GM18951 (cell line): ENCODE data around the gene TMEM117.

Experiments
- POLR2A ChIP-seq: IDR thresholded peaks from 4 replicates; pipeline ENCODE4 v1.6.1; 2011; ENCODE audit warnings: mild to moderate bottlenecking; ENCODE audit not compliant: insufficient read length, insufficient read depth; ENCODE audit errors: extremely low read depth
- in situ Hi-C: fragments of 300-500 bp; cut with MboI; formaldehyde crosslinking; loops from one replicate; pipeline ENCODE4 v1.12.0; 2022; ENCODE audit warnings: low sequenced_read_pairs, mixed read lengths, inconsistent platforms; ENCODE audit not compliant: unreplicated experiment

TMEM117 gene

DNA sequence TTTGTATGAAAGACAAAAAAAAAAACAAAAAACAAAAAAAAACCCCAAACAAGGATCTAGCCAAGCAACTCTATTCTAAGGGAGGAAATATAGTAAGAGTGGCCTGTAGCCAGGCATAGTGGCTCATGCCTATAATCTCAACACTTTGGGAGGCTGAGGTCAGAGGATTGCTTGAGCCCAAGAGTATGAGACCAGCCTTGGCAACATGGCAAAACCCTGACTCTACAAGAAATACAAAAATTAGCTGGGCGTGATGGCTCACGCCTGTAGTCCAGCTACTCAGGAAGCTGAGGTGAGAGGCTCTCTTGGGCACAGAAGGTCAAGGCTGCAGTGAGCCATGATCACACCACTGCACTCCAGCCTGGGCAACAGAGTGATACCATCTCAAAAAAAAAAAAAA lies 47.9 kb downstream of the TMEM117 start:
- in situ Hi-C loops: loop anchor here (10.0 to 25.0 kb wide), 3 partner anchors 109 to 446 kb away; no protein-coding TSS in a partner anchor
- TF ChIP-seq POLR2A: no peak

DNA sequence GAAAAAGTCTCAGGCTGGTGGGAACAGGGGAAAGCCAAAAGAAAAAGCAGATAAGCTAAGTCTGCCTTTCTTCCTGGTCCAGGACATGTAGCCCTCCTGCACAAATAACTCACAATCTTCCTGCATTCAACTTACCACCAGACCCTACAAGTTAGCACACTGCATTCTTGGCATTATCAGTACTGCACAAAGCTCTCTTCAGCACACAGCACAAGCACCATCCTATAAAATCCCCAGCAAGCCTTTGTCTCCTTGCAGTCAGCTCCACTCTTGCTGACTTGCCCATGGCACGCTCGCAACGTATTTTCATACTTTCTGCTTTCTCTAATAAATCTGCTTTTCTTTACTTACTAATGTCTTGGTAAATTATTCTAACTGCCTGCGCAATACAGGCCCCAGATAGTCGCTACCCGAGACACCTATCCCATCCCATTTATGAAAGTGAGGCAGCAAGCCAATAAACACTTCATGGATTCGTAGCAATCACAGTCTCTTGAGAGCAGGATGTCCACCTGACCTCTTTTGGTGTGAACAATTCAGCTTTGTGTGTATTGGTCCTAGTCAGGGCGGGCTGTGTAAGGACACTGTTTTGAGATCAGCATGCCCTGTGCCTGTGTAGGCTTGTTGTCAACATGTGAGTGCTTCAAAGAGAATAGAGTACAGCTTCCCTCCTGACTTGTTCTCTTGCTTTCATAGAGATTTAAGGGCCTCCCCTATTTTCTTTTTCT lies 49.0 kb downstream of the TMEM117 start:
- in situ Hi-C loops: loop anchor here (10.0 to 25.0 kb wide), 3 partner anchors 110 to 448 kb away; no protein-coding TSS in a partner anchor
- no peak for TF ChIP-seq POLR2A

DNA sequence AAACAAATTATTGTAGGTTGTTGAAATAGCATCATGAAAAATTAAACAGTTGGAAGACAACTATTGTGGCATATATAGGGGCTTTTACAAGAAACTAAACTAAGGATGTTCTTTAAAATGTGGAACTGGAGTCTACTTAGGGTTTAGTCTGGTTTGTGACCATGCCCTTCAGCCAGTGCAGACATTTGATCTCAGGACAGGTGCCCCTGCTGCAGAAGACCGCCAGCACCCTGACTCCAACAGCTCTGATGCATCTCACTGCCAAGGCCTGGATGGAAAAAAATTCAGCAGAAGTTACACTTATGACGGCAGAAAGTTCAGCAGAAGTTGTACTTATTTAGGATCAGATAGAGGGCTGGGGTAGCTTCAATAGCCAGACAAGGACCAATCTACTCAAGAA lies 51.5 kb downstream of the TMEM117 start:
- TF ChIP-seq POLR2A: no peak
- in situ Hi-C loops: loop anchor here (10.0 to 25.0 kb wide), 3 partner anchors 113 to 450 kb away; no protein-coding TSS in a partner anchor

DNA sequence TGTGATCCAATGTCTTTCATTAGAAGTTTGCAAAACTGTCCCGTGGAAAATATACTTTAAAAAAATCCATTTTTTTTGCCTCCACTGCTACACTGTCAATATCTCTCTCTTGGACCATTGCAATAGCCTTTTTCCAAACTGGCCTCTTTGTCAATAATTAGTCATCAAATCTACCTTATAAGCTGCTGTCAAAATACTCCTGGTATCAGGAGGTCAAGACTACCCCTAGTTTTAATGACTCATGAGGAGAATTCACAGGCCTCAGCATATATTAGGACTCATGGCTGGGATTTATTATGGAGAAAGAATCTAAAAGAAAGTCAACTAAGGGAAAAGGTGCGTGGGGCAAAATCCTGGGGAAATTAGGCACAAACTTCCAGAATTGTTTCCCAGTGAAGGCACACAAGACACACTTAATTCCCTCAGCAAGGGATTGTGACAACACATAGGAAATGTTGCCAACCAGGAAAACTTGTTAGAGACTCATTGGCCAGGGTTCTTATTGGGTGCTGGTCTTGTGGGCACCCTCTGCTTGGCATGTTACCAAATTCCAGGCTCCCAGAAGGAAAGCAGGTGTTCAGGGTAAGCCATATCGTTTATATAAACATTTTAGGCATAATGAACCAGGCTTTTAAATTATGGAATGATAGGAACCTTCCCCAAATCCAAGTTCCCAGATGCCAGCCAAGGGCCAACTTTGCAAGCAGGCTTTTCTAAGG lies 56.1 kb downstream of the TMEM117 start:
- in situ Hi-C loops: loop anchor here (25.0 kb wide), 2 partner anchors 380 to 455 kb away; no protein-coding TSS in a partner anchor
- no peak for TF ChIP-seq POLR2A

DNA sequence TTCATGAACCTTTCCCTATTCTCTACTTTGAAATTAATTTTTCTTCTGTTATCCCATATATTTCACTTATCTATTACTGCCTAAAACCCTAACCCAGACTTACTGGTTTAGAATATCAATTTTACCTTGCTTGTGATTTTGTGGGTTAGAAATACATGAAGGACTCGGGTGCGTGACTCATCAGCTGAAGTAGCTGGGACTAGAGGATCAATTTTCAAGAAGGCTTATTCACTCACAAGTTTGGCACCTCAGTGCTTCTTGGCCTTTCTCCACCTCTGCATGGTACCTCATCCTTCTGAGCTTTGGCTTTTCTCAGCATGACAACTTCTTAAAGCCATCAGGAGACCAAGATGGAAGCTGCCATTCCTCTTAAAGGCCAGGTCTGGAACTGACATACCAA lies 57.8 kb downstream of the TMEM117 start:
- in situ Hi-C loops: loop anchor here (25.0 kb wide), 2 partner anchors 381 to 456 kb away; no protein-coding TSS in a partner anchor
- no peak for TF ChIP-seq POLR2A

DNA sequence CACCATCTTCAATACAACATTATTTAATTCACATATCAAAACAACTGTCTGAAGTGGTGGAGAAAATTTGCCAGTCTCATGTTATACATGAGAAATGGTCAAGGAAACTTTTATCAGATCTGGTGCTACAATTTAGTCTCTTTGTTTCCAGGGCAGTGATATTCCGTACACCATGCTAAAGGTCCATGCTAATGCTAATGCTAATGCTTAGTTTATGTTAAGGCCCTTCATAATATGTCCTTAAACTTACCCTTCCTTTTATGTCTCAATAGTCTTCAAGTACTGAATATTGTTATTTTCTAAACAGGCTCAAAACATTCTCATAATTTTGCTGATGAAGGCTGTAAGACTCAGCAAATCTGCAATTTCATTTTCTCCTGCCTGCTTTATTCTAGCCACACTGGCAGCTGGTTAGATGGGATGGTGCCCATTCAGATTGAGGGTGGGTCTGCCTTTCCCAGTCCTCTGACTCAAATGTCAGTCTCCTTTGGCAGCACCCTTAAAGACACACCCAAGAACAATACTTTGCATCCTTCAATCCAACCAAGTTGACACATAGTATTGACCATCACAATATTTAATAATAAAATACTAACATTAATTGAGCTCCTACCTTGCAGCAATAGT lies 59.8 kb downstream of the TMEM117 start:
- in situ Hi-C loops: loop anchor here (25.0 kb wide), 2 partner anchors 383 to 458 kb away; no protein-coding TSS in a partner anchor
- no peak for TF ChIP-seq POLR2A

DNA sequence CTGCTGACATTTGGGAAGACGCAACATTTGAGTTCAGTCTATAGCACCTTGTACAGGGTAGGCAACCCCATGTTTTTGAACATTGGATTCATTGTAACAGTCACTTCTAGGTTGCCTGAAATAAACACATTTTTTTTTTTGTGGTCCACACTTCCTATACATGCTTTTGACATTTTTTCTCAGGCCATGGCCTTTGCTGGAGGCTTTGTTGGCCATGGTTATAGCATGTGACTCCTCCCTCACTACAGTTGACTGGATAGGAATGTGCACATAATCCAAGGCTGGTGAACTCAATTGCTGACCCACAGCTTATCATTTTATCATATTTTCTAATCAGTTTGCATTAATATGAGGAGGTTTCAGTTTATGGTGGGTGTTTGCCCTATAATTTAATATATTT lies 60.6 kb downstream of the TMEM117 start:
- in situ Hi-C loops: loop anchor here (25.0 kb wide), 2 partner anchors 384 to 459 kb away; no protein-coding TSS in a partner anchor
- TF ChIP-seq POLR2A: no peak

DNA sequence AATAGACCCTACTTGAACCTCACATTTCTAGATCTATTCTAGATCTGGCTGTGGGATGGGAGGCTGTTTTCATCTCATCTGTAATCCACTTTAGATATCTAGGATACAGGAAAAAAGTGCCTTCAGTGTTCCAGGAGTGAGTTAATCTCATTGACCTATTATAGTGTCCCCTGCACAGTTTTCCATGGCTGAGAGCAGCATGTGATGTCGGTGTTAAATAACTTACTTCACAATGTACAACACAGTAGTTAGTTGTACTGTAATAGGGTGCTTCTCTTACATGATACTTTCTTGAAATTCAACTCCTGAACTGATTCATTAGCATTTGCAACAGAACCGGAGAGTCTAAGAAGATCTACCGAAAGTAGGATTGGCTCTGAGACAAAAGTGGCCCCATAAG lies 62.6 kb downstream of the TMEM117 start:
- no peak for TF ChIP-seq POLR2A

DNA sequence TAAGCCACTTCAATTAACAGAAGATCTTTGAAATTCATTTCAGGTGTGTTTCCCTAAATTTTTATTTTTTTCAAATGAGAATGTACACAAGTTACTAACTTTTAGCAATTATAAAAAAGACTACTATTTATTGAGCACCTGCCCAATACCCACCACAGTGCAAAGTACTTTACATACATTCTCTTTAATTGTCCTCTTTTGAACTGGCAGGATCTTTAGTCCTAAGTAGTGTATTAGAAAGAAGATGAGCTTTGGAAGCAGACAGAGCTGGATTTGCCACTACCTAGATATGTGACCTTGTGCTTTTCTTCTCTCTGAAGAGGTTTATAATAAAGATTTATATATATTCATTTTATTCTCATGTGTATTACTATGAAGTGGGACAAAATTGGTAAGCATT lies 63.7 kb downstream of the TMEM117 start:
- no peak for TF ChIP-seq POLR2A
- in situ Hi-C loops: loop anchor here (25.0 kb wide), 2 partner anchors 387 to 462 kb away; no protein-coding TSS in a partner anchor

More for the DNA sequence above, 62.6 kb downstream of the TMEM117 start:
- in situ Hi-C loops: loop anchor here (25.0 kb wide), 2 partner anchors 386 to 461 kb away; no protein-coding TSS in a partner anchor

DNA sequence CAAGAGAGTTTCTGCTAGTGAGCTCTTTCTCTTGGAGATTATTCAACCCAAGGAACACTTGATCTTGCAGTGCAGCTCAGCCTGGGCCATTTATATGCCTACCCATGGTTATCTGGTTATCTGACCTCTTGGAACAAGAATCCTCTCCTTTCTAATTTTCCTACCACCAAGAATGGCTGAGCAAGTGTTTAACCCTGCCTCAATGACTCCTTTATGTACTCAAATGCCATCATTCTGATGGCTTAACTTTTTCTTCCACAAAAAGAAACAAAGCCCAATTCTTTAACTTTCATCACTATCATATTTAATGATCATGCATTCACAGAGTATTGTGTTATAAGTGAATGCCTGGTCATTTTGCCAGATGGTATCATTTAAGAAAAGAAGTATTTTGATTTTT lies 67.8 kb downstream of the TMEM117 start:
- TF ChIP-seq POLR2A: no peak
- in situ Hi-C loops: no loop called here

DNA sequence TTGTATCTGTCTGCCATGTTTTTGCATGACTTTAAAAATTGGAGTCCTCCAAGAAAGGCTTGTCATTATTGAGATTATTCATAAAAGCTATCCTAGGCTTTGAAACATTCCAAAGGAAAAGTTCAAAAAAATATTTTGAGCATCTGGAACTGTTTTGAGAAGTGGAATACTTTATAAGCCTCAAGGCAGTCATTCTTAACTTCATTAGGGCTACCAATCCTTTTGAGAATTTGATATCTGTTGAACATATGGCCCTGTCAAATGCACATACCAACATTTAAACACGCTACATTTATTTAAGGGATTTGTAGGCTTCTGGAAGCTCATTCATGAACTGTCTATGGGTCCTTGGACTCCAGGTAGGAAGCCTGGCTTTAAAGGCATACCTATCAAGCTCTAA lies 77.0 kb downstream of the TMEM117 start:
- TF ChIP-seq POLR2A: no peak
- in situ Hi-C loops: no loop called here

DNA sequence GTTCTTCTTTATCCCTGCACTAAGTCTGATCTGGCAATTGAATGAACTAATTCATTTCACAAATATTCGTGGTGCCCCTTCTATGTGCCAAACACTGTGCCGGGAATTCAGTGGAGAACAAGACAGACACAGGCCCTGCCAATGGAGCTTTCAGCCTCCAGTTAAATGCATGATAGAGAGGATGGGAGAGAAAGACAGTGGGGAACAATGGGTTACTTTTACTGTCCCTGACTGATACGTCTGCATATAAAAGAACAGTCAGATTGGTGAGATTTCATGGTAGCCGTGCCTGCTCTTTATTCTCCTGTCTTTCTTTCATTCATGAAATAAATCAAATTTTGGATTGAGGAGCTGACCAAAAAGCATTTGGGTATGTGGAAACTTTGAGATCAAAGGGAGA lies 78.5 kb downstream of the TMEM117 start:
- in situ Hi-C loops: no loop called here
- TF ChIP-seq POLR2A: no peak

DNA sequence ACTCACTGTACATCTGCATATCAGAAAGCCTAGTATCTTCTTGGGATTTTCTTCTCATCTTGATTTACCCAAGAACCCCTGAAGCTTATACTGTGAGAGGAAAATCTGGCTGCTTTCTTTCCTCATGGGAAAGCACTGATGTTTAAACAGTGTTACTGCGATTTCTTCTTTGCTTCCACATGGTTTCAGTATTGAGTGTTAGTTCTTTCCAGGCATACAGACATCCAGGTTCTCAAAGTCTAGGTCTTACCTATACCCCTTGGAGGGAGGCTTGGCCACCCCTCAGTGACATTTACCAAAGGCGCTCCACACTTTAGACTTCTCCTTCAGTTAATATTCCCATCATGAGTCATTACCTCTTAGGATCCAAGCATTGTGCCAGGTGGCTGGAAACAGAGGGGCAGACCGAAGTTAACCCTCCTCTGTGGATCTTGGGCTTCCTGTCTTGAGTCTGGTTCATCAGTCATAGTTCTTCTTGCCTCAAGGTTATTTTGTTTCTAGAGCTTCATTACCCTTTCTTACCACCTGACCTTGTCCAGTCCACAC lies 79.1 kb downstream of the TMEM117 start:
- no peak for TF ChIP-seq POLR2A
- in situ Hi-C loops: no loop called here

DNA sequence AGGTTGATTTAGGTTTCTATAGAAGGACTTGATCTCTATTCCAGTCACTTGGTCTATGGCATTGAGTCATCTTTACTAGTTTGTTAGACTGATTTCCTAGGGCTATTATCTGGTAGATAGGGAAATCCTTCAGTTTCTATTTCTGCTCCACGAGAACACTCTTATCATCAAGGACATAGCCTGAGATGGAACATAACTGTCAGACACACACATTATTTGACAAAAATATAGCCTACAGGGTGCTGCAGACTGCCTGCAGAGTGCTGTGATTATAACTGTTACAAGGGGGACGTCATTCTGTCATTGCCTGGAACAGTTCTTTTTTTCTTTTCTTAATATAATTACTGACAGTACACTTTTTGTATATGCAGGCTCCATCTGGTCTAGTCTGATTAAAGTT lies 82.0 kb downstream of the TMEM117 start:
- TF ChIP-seq POLR2A: no peak
- in situ Hi-C loops: no loop called here
